Measurements from ENCODE around the gene BNIP5. TPM values are rescaled to one million over a fixed set of nuclear protein-coding genes. Genes with fewer than 3 reads are reported as not detected.

Gene BNIP5
- total and polyA plus RNA-seq, 2 donors from 2014 or later = 0.44 TPM; not detected in 1

DNA sequence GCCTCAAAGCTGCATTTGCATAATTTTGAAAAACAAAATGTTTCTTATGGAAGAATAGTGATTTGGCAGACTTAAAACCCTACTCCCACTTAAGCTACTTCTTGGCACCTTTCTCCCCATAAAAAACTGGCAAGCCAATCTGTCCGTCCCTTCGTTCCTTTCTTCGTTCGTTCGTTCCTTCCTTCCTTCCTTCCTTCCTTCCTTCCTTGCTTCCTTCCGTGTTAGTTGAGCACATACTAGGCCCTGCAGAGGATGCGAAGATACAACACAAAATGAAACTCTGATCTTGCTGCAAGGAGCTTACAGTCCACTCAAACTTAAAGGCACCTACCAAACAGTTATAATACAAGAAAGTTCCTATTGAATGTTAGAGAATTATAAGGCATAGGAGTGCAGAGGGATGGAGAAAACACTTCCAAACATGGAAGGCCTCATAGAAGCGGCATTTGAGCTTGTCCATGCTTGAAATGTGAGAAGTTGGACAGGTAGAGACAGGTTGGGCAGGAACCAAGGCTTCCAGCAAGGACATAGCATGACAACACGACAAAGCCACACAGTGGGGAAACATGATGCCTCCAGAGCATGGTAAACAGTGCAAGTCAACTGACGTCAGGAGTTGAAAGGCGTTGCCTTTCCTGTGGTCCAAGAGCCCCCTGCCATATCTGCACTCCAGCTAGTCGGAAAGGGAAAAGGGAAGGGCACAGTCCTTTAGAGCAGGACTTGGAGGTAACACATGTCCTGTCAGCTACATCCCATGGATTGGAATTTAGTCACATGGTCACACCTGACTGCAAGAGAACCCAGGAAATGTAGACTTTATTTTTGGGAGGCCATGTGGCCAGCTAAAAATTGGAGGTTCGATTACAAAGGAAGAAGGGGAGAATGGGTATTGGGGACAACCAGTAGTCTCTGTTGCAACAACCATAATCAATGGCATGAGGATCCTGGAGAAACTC lies 59.8 kb downstream of the BNIP5 start:
- Histone ChIP-seq H3K27me3 (ENCODE audit: control insufficient read depth, insufficient read depth, low read length) (no peaks in the 10 kb centered on the region), H3K4me1 (ENCODE audit: control insufficient read depth in 2 of 3, insufficient read depth in 2 of 3, low read depth in 1 of 3, low read length in 3 of 3) (no peaks in the 10 kb centered on the region), H3K36me3 (ENCODE audit: control insufficient read depth in 2 of 3, insufficient read depth in 3 of 3, low read length in 3 of 3) (no peaks in the 10 kb centered on the region), H3K9me3 (ENCODE audit: control insufficient read depth in 2 of 3, insufficient read depth in 1 of 3, low read length in 3 of 3) (no peaks in the 10 kb centered on the region), H3K4me3 (ENCODE audit: low read length in 3 of 3) (no peak overlapping the region), H3K27ac (ENCODE audit: low read depth in 2 of 2, low read length in 2 of 2) (no peak overlapping the region), H3K9ac (ENCODE audit: low read length in 3 of 3) (no peak overlapping the region)
- intact Hi-C loops (cut with DNase I) = no loop called here
- TF ChIP-seq, protein P1, sequence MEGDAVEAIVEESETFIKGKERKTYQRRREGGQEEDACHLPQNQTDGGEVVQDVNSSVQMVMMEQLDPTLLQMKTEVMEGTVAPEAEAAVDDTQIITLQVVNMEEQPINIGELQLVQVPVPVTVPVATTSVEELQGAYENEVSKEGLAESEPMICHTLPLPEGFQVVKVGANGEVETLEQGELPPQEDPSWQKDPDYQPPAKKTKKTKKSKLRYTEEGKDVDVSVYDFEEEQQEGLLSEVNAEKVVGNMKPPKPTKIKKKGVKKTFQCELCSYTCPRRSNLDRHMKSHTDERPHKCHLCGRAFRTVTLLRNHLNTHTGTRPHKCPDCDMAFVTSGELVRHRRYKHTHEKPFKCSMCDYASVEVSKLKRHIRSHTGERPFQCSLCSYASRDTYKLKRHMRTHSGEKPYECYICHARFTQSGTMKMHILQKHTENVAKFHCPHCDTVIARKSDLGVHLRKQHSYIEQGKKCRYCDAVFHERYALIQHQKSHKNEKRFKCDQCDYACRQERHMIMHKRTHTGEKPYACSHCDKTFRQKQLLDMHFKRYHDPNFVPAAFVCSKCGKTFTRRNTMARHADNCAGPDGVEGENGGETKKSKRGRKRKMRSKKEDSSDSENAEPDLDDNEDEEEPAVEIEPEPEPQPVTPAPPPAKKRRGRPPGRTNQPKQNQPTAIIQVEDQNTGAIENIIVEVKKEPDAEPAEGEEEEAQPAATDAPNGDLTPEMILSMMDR (IDR thresholded peaks at IDR 0.05; ENCODE audit: borderline replicate concordance, extremely low read depth, insufficient read depth) = no peak
- DNase-seq (no peak), FAIRE-seq (no peak)

GRCh38 chr6:36273802-36274514 lies 62.7 kb downstream of the BNIP5 start:
- Histone ChIP-seq H3K9ac (ENCODE audit: low read length in 3 of 3) (no peak overlapping the region), H3K4me3 (ENCODE audit: low read length in 3 of 3) (no peak overlapping the region), H3K27me3 (ENCODE audit: control insufficient read depth, insufficient read depth, low read length) (no peaks in the 10 kb centered on the region), H3K36me3 (ENCODE audit: control insufficient read depth in 2 of 3, insufficient read depth in 3 of 3, low read length in 3 of 3) (no peaks in the 10 kb centered on the region), H3K9me3 (ENCODE audit: control insufficient read depth in 2 of 3, insufficient read depth in 1 of 3, low read length in 3 of 3) (no peaks in the 10 kb centered on the region), H3K4me1 (ENCODE audit: control insufficient read depth in 2 of 3, insufficient read depth in 2 of 3, low read depth in 1 of 3, low read length in 3 of 3) (no peaks in the 10 kb centered on the region), H3K27ac (ENCODE audit: low read depth in 2 of 2, low read length in 2 of 2) (no peak overlapping the region)
- DNase-seq (no peak), FAIRE-seq (no peak)
- intact Hi-C loops (cut with DNase I) = no loop called here
- TF ChIP-seq, protein P1 (IDR thresholded peaks at IDR 0.05; ENCODE audit: borderline replicate concordance, extremely low read depth, insufficient read depth) = no peak

DNA sequence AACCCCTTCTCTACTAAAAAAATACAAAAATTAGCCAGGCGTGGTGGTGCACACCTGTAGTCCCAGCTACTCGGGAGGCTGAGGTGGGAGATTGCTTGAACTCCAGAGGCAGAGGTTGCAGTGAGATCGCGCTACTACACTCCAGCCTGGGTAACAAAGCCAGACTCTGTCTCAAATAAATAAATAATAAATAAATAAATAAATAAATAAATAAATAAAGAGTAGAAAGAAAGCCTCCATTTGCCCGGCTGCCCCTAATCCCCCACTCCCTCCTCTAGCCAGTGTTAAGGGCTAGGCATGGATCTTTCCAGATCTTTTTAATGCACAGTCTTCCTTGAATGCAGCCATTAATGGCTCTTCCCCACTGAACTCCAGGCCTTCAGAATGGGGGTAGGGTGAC lies 63.6 kb downstream of the BNIP5 start:
- DNase-seq = no peak
- Histone ChIP-seq H3K4me3 (ENCODE audit: low read length in 3 of 3) (no peak overlapping the region), H3K27me3 (ENCODE audit: control insufficient read depth, insufficient read depth, low read length) (no peaks in the 10 kb centered on the region), H3K4me1 (ENCODE audit: control insufficient read depth in 2 of 3, insufficient read depth in 2 of 3, low read depth in 1 of 3, low read length in 3 of 3) (peaks cover 0 to 3% (median 0%) of the 10 kb centered on the region in 3 donors), H3K9ac (ENCODE audit: low read length in 3 of 3) (no peak overlapping the region), H3K27ac (ENCODE audit: low read depth in 2 of 2, low read length in 2 of 2) (no peak overlapping the region), H3K36me3 (ENCODE audit: control insufficient read depth in 2 of 3, insufficient read depth in 3 of 3, low read length in 3 of 3) (no peaks in the 10 kb centered on the region), H3K9me3 (ENCODE audit: control insufficient read depth in 2 of 3, insufficient read depth in 1 of 3, low read length in 3 of 3) (no peaks in the 10 kb centered on the region)
- intact Hi-C loops (cut with DNase I) = no loop called here
- TF ChIP-seq, protein P1 (IDR thresholded peaks at IDR 0.05; ENCODE audit: borderline replicate concordance, extremely low read depth, insufficient read depth) = no peak
- no peak for FAIRE-seq

Data from kidney (tissue), 14 donors.